AG04450 (cell line): ENCODE measurements around the gene RETREG1. TPM values are rescaled to one million over a fixed set of nuclear protein-coding genes. Genes with fewer than 3 reads are reported as not detected.

Experiments
- CTCF ChIA-PET: fragments of 300-600, 350-600 bp; formaldehyde crosslinking; extraction: SDS; loops from one replicate; lab custom pipeline; 2022; ENCODE audit warnings: antibody characterized with exemption, inconsistent platforms; lab: Charles Lee
- POLR2A ChIA-PET: fragments of 350-600 bp; formaldehyde crosslinking; extraction: SDS; loops from one replicate; lab custom pipeline; 2021; ENCODE audit warnings: antibody characterized with exemption, inconsistent platforms; lab: Yijun Ruan, JAX
- DNase-seq: peaks from one replicate; pipeline ENCODE4 v3.0.0-alpha.2; 2011; ENCODE audit warnings: low read depth, low spot score
- H3K27ac ChIP-seq: one replicate; pipeline ENCODE4 v1.5.1; 2012; ENCODE audit warnings: low read depth, low read length, control low read depth
- H3K27me3 ChIP-seq: one replicate; pipeline ENCODE4 v1.6.0; 2012; ENCODE audit warnings: low read length; ENCODE audit not compliant: control insufficient read depth, insufficient read depth
- H3K4me3 ChIP-seq: 2 replicates; pipeline ENCODE4 v1.5.1; 2011; ENCODE audit warnings: mild to moderate bottlenecking, low read depth, low read length, control low read depth
- H3K9me3 ChIP-seq: 2 replicates; pipeline ENCODE4 v1.5.1; 2012; ENCODE audit warnings: low read length; ENCODE audit not compliant: control insufficient read depth, insufficient read depth
- polyA plus RNA-seq: library from polyadenylated mRNA; depleted of rRNA; stranded (reverse); fragments of >200 nt; gene quantifications from 2 replicates; pipeline ENCODE4 v1.2.3, GENCODE V29; 2011
- TF ChIP-seq, protein P1 (sequence below): IDR thresholded peaks from 2 replicates; pipeline ENCODE4 v1.5.1; 2011; ENCODE audit warnings: low read depth, low read length, control low read depth, inconsistent platforms

RETREG1 gene
- polyA plus RNA-seq, 1 experiment: 0.14 TPM

DNA sequence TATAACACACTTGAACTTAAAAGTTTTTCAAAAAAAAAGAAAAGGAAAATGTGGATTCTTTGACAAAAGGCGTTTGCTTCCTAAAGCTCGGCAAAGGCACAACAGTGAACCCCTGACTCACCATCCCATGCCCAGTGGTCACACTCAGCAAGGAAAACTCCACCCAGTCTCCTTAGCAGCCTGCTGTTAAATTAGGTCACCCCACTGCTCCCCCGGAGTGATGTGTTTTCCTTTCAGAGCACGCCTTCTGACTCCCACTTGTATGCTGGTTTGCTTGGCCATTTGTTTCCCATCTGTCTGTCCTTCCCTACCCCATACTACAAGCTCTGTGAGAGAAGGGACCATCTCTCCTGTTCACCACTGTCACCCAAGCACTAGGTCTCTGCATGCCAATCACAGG, 23.8 kb downstream of the RETREG1 start:
- ChIA-PET CTCF (no interaction called here), POLR2A (no interaction called here)
- peaks cover 9% of the 10 kb centered on the region for H3K27me3 ChIP-seq
- no peaks in the 10 kb centered on the region for H3K9me3 ChIP-seq
- H3K4me3 ChIP-seq: no peak overlapping the region
- TF ChIP-seq, protein P1, sequence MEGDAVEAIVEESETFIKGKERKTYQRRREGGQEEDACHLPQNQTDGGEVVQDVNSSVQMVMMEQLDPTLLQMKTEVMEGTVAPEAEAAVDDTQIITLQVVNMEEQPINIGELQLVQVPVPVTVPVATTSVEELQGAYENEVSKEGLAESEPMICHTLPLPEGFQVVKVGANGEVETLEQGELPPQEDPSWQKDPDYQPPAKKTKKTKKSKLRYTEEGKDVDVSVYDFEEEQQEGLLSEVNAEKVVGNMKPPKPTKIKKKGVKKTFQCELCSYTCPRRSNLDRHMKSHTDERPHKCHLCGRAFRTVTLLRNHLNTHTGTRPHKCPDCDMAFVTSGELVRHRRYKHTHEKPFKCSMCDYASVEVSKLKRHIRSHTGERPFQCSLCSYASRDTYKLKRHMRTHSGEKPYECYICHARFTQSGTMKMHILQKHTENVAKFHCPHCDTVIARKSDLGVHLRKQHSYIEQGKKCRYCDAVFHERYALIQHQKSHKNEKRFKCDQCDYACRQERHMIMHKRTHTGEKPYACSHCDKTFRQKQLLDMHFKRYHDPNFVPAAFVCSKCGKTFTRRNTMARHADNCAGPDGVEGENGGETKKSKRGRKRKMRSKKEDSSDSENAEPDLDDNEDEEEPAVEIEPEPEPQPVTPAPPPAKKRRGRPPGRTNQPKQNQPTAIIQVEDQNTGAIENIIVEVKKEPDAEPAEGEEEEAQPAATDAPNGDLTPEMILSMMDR: no peak
- no peak for DNase-seq
- H3K27ac ChIP-seq: no peak overlapping the region

DNA sequence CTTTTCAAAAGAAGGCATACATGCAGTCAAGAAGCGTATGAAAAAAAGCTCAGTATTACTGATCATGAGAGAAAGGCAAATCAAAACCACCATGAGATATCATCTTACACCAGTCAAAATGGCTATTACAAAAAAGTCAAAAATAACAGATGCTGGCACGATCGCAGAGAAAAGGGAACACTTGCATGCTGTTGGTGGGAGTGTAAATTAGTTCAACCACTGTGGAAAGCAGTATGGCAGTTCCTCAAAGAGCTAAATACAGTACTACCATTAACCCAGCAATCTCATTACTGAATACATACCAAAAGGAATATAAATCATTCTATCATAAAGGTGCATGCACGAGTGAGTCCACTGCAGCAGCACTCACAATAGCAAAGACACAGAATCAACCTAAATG, 24.5 kb downstream of the RETREG1 start:
- Histone ChIP-seq H3K9me3 (no peaks in the 10 kb centered on the region), H3K27me3 (peaks cover 14% of the 10 kb centered on the region), H3K27ac (no peak overlapping the region), H3K4me3 (no peak overlapping the region)
- POLR2A ChIA-PET: no interaction called here
- CTCF ChIA-PET: no interaction called here
- TF ChIP-seq, protein P1: no peak
- no peak for DNase-seq

DNA sequence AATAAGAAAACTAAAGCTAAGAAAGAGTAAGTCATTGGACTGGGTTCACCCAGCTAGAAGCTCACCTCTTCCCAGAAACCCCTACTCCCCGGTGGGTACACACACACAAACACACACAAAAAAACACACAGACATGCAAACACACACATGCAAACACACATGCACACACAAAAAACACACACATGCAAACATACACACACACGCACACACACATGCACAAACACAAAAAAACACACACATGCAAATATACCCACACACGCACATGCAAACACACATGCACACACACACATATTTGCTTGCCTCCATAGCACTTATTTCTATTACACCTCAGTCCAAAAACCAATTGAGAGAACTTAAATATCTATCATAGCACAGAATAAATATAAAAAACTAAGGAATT, 26.1 kb downstream of the RETREG1 start:
- Histone ChIP-seq H3K9me3 (peaks cover 3% of the 10 kb centered on the region; the same call in 1 of the 2 replicates), H3K4me3 (no peak overlapping the region), H3K27me3 (peaks cover 11% of the 10 kb centered on the region), H3K27ac (no peak overlapping the region)
- TF ChIP-seq, protein P1: no peak
- no peak for DNase-seq
- ChIA-PET POLR2A (no interaction called here), CTCF (no interaction called here)

DNA sequence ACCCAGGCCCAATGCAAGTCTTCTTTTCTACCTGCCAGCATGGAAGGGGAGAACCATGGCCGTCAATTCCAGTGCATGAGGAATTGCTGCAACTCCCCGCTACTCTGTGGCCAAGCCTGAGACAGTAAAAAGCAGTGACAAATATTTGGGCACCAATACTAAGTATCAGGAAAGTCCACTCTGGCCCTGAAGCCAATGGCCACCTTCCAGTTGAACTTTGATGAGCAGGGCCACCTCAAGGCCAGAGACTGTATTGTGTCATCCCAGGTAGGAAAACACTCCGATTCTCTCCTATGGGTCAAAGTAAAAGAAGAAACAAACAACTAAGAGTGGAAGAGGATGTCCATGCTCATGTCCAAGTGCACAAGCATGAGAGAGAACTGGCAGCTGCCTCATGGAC, 27.1 kb downstream of the RETREG1 start:
- DNase-seq: no peak
- peaks cover 11% of the 10 kb centered on the region for H3K27me3 ChIP-seq
- TF ChIP-seq, protein P1: no peak
- no peak overlapping the region for H3K4me3 ChIP-seq
- CTCF ChIA-PET: no interaction called here
- POLR2A ChIA-PET: no interaction called here
- H3K27ac ChIP-seq: no peak overlapping the region
- H3K9me3 ChIP-seq: peaks cover 3% of the 10 kb centered on the region; the same call in 1 of the 2 replicates

DNA sequence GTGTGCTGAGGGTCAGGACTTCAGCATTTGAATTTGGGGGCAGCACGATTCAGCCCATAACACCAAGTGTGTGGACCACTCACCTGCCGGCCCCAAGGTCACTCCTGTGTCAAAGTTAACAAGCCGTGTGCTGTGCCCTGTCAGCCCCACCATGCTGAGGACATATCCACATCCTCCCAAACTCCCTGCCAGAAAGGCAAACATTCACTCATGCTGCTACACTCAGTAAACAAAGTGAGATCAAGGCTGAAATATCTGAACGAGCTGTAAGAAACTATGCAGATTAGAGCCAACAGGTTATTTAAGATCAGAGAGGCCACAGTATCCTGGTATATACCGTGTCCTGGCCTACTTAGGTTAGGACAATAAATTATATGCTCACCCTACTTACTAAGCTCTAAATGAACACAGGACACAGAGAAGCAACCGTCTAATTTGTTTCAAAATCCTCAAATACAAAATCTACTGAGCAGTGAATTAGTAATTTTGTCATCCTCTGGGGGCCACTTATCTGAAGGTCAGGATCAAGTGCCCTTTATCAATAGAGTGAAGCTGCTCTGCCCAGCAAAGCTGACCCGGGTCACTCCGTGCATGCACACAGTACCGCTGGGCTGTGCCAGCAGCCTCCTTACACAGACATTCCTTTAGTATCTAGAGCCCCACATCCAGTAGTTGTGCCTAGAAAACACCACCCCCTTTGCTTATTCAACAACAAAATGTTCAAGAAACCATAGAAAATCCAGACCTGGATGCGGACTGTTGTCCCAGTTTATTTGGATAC, 28.2 kb downstream of the RETREG1 start:
- H3K4me3 ChIP-seq: no peak overlapping the region
- no peak overlapping the region for H3K27ac ChIP-seq
- POLR2A ChIA-PET: no interaction called here
- peaks cover 11% of the 10 kb centered on the region for H3K27me3 ChIP-seq
- peaks cover 3% of the 10 kb centered on the region; the same call in 1 of the 2 replicates for H3K9me3 ChIP-seq
- DNase-seq: no peak
- CTCF ChIA-PET: no interaction called here
- TF ChIP-seq, protein P1: no peak
